Fibroblast of upper back skin (primary cell): Measurements from ENCODE around the gene NUP205.
"Not testable (repeated sequence)": the region's sequence is repeated elsewhere in the genome, so short reads cannot be mapped to it uniquely, and the experiment has no call there.

Experiments
- DNase-seq: peaks from one replicate; pipeline ENCODE4 v3.0.0-alpha.2; 2013

The NUP205 gene

DNA sequence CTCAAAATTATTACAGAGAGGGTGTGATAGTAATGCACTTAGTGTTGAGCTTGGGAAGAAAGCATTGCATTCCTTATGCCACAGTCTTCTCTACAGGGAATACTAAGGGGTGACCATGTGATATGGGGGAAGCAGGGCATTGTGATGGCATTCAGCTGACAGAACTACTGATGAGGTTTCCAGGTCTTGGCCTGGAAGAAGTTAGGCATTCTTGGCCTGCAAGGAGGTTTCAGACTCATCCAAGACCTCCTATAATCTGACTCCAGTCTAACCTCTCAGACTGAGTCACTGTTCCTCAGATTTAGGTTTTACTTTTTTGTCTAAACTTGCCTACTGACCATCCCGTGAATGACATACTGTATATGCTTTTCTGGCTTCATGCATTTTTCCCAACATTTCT, 112.5 kb downstream of the NUP205 start:
- DNase-seq: peak; percentile 70

GRCh38 chr7:135672560-135673359, 115.0 kb downstream of the NUP205 start:
- DNase-seq: peak; percentile 69

DNA sequence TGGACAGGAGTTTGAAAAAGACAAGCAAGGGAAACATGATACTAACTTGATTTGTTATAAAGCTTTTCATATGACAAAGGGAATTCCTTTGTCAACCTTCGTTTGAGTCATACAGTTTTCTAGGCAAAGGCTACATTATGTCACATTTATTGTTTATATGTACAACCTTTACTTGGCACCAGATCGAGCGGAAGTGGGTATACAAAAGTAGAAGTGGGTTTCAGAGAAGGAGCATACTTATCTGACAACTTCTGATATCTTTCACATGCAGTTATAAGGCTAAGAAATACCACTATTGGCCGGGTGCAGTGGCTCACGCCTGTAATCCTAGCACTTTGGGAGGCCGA, 115.6 kb downstream of the NUP205 start:
- DNase-seq: peak; percentile 33

DNA sequence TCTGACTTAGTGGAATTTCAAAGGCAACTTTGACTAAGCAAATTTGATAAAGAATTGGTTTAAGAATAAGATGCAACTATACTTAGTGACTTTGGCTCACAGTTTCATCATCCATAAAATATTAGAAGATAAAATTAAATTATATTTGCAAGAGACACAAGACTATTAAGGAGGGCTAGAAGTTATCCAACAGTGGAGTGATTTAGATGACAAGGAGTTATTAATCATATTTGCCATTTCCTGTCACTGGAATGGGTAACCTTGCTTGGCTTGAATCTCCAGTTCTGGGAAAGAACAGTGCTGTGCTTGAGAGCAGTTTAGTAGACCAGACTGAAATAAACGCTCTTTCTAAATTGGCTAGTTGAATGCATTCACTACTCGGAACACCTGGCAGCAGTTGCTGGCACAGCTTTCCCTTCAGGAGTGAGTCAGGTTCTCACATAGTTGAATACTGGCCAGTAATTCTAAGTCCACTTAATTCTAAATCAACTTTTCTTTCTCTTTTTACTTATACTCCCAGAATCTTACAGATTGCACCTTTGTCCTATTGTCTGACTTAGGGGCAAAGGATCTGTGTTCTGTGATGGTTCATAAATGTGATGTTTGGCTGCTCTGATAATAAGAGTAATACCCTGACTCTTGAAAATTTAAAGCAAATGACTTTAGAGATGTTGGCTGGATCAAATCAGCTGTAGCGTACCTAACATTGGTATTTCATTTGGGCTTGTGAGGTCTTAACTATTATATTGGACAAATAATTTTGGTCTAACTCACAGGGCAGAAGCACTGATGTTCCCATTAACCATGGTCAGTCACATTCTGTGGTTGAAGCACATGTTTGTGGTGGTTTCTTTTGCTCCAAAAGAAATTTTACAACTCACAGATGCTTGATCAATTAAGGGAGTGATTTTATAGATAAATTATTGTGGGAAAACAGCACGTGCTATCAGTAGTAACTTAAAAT, 121.2 kb downstream of the NUP205 start:
- peak; percentile 86 for DNase-seq

GRCh38 chr7:135681762-135682161, 124.0 kb downstream of the NUP205 start:
- no peak for DNase-seq

DNA sequence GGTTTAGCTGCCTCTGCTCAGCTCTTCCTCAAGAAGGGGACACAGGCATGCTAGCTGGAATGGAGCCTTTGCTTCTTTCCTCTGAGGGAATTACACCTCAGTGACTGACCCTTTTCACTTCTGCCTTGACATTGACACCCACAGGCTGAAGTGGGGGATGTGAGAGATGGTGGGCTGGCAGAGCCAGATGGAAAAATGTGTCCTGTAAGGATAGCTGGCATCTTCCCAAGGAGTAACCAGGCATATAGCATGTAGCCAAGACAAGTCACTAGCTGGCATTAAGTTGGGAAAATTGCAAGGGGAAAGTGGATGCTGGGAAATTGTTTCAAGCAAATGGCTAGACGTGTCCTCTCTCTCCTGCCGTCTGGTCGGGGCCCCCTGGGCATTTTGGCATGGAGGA, 124.5 kb downstream of the NUP205 start:
- no peak for DNase-seq

- DNase-seq: no peak
These were observed 125.9 kb downstream of the NUP205 start for GRCh38 chr7:135683609-135684008.

DNA sequence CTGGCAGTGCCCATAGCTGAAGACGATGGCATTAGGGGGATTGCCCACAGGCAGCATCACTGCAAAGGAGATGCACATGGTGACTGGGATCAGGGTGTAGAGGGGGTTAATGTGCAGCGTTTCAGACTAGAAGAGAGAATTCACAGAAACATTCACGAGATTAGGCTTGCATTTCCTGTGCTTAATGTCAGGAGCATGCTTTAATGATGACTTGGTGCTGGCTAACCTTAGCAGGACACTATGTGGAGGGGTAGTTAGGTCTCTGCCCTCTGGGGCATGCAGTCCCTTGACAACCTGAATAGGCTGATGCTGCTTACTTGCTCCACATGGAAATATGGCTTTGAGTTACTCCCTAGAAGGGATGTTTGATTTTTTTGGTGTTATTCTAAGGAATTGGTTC, 126.4 kb downstream of the NUP205 start:
- DNase-seq: peak; percentile 44

- no peak for DNase-seq
These were observed 127.0 kb downstream of the NUP205 start for GRCh38 chr7:135684699-135685098.

GRCh38 chr7:135685306-135686084, 127.8 kb downstream of the NUP205 start:
- no peak for DNase-seq

DNA sequence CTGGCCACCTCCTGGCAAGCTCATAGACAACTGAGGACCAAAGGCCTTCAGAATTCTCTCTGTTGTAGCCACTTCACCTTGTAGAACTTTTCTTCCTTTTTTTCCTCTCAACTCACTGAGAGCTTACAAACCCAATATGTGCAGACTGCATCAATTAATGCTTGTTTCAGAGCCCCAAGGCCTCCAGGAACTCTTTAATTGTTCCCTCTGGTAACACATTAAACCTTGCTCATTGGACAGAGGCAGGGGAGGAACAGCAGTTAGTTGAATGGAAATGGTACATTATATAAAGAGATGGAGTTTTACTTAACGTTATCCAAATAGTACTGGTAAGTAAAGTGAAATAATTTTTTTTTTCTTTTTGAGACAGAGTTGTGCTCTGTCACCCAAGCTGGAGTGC, 129.7 kb downstream of the NUP205 start:
- DNase-seq: no peak

DNA sequence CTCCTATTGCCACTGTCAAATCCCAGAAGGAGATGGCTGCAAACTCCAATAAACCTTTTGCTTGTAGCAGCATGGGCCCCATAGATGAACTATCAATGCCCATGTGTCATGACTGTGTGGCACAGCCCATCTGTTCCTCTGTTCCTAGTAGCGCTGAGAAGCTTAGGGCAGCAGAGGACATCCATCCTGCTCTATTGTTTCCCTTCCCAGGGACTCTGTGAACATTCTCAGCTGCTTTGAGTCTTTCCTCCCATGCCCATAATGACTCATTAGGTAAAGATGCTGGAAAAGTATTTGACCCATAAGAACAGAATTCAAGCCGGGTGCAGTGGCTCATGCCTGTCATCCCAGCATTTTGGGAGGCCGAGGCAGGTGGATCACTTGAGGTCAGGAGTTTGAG, 132.8 kb downstream of the NUP205 start:
- peak; percentile 69 for DNase-seq

DNA sequence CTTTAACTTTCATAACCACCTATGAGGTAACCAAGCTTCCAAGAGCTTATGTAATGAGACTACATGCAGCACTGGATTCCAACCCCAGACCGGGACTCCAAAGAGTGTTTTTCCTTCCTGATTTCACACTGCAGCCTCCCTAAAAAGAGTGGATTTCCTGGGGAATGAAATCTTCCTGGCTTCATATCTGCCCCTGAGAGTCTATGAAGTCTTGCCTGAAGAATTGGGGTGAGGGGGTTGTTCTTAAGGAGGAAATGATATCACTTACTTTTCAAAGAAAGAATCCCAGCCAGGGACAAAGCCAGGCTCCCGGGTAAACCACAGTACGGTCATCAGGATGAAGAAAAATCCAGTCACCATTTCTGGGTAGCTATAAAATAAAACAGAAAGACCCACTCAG, 134.3 kb downstream of the NUP205 start:
- DNase-seq: peak; percentile 61

DNA sequence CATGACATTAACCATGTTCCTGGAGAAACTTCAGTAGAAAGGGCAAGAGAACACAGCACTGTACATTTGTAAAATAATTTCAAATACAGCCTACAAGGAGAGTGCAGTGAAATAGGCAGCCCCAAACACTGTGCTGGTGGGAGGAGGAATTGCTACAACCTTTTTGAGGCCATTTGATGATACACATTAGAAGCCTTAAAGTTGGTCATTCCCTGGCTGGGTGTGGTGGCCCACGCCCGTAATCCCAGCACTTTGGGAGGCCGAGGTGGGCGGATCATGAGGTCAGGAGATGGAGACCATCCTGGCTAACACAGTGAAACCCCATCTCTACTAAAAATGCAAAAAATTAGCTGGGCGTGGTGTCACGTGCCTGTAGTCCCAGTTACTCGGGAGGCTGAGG, 134.9 kb downstream of the NUP205 start:
- not testable (repeated sequence) for DNase-seq

- DNase-seq: no peak
These were observed 135.8 kb downstream of the NUP205 start for GRCh38 chr7:135693558-135693957.

- DNase-seq: no peak
These were observed 139.7 kb downstream of the NUP205 start for GRCh38 chr7:135697276-135698049.
